Inferior parietal cortex (tissue), 1 donor: ENCODE data around the gene VPS8.
A peak's percentile ranks its signal among the peaks of the same experiment; 100 is the strongest.
"Not testable (repeated sequence)": the region's sequence is repeated elsewhere in the genome, so short reads cannot be mapped to it uniquely, and the experiment has no call there.

ENCODE experiments used
- DNase-seq: peaks from one replicate; pipeline ENCODE4 v3.0.0-alpha.2; 2016; ENCODE audit errors: extremely low spot score

VPS8 gene

GRCh38 chr3:184864000-184864399 is 52.0 kb downstream of the VPS8 start:
- DNase-seq: no peak

GRCh38 chr3:184868477-184868876 is 56.5 kb downstream of the VPS8 start:
- DNase-seq: no peak

- DNase-seq: no peak
Observed at GRCh38 chr3:184872200-184872599, 60.2 kb downstream of the VPS8 start.

- no peak for DNase-seq
Observed at GRCh38 chr3:184873141-184873540, 61.2 kb downstream of the VPS8 start.

- peak; percentile 70 for DNase-seq
Observed at GRCh38 chr3:184874709-184875644, 63.0 kb downstream of the VPS8 start.

- DNase-seq: no peak
Observed at GRCh38 chr3:184880276-184881019, 68.5 kb downstream of the VPS8 start.

- DNase-seq: no peak
Observed at GRCh38 chr3:184884359-184885017, 72.5 kb downstream of the VPS8 start.

- no peak for DNase-seq
Observed at GRCh38 chr3:184885112-184885511, 73.1 kb downstream of the VPS8 start.

- DNase-seq: no peak
Observed at GRCh38 chr3:184887574-184887973, 75.6 kb downstream of the VPS8 start.

GRCh38 chr3:184889312-184889904 is 77.4 kb downstream of the VPS8 start:
- no peak for DNase-seq

- DNase-seq: no peak
Observed at GRCh38 chr3:184894051-184894450, 82.1 kb downstream of the VPS8 start.

GRCh38 chr3:184895350-184895749 is 83.4 kb downstream of the VPS8 start:
- DNase-seq: no peak

- no peak for DNase-seq
Observed at GRCh38 chr3:184896336-184896735, 84.4 kb downstream of the VPS8 start.

GRCh38 chr3:184899953-184900595 is 88.1 kb downstream of the VPS8 start:
- no peak for DNase-seq

- not testable (repeated sequence) for DNase-seq
Observed at GRCh38 chr3:184907031-184907430, 95.1 kb downstream of the VPS8 start.

- DNase-seq: peak; percentile 46
Observed at GRCh38 chr3:184907681-184908649, 96.0 kb downstream of the VPS8 start.

- DNase-seq: no peak
Observed at GRCh38 chr3:184908859-184909258, 96.9 kb downstream of the VPS8 start.

GRCh38 chr3:184910664-184911063 is 98.7 kb downstream of the VPS8 start:
- DNase-seq: no peak

- DNase-seq: no peak
Observed at GRCh38 chr3:184911570-184911969, 99.6 kb downstream of the VPS8 start.

- no peak for DNase-seq
Observed at GRCh38 chr3:184912163-184912562, 100.2 kb downstream of the VPS8 start.
